ENCODE measurements around the gene COL26A1. TPM values are rescaled to one million over a fixed set of nuclear protein-coding genes. Genes with fewer than 3 reads are reported as not detected.

The COL26A1 gene
- total and polyA plus RNA-seq, 8 donors, result 0.20 to 0.55 (median 0.31) TPM; not detected in 5

GRCh38 chr7:101572156-101572555 lies 209.5 kb downstream of the COL26A1 start:
- Histone ChIP-seq H3K4me1 (no peaks in the 10 kb centered on the region), H3K27ac (no peak overlapping the region), H3K9me3 (peaks cover 0 to 24% (median 18%) of the 10 kb centered on the region in 4 donors), H3K36me3 (no peaks in the 10 kb centered on the region), H3K27me3 (no peaks in the 10 kb centered on the region), H3K4me3 (no peak overlapping the region)
- TF ChIP-seq POLR2A (IDR thresholded peaks at IDR 0.05) (no peak), POLR2AphosphoS5 (IDR thresholded peaks at IDR 0.05) (no peak), EP300 (IDR thresholded peaks at IDR 0.05) (no peak), CTCF (IDR thresholded peaks at IDR 0.05) (no peak)
- no peak for DNase-seq
- WGBS, 5 donors, result 94 to 98% (median 97%) methylated on average over 2 of the region's 2 CpGs
- intact Hi-C loops (cut with DNase I; ENCODE audit: low total_unique reads), result no loop called here

GRCh38 chr7:101575168-101575567 lies 212.5 kb downstream of the COL26A1 start:
- no peak for DNase-seq
- Histone ChIP-seq H3K9me3 (peaks cover 0 to 27% (median 18%) of the 10 kb centered on the region in 4 donors), H3K4me1 (no peaks in the 10 kb centered on the region), H3K27ac (no peak overlapping the region), H3K27me3 (no peaks in the 10 kb centered on the region), H3K36me3 (no peaks in the 10 kb centered on the region), H3K4me3 (no peak overlapping the region)
- intact Hi-C loops (cut with DNase I; ENCODE audit: low total_unique reads), result no loop called here
- 30 to 51% (median 31%) methylated on average over 2 of the region's 2 CpGs for WGBS, 5 donors
- TF ChIP-seq EP300 (IDR thresholded peaks at IDR 0.05) (no peak), POLR2AphosphoS5 (IDR thresholded peaks at IDR 0.05) (no peak), CTCF (IDR thresholded peaks at IDR 0.05) (no peak), POLR2A (IDR thresholded peaks at IDR 0.05) (no peak)

- Histone ChIP-seq H3K4me1 (no peaks in the 10 kb centered on the region), H3K36me3 (no peaks in the 10 kb centered on the region), H3K4me3 (no peak overlapping the region), H3K27me3 (no peaks in the 10 kb centered on the region), H3K9me3 (peaks cover 0 to 27% (median 18%) of the 10 kb centered on the region in 4 donors), H3K27ac (no peak overlapping the region)
- DNase-seq, result no peak
- TF ChIP-seq CTCF (IDR thresholded peaks at IDR 0.05) (no peak), EP300 (IDR thresholded peaks at IDR 0.05) (no peak), POLR2A (IDR thresholded peaks at IDR 0.05) (no peak), POLR2AphosphoS5 (IDR thresholded peaks at IDR 0.05) (no peak)
- intact Hi-C loops (cut with DNase I; ENCODE audit: low total_unique reads), result no loop called here
Measured at GRCh38 chr7:101575721-101576120, 213.0 kb downstream of the COL26A1 start.

- 80 to 99% (median 92%) methylated on average over 3 of the region's 3 CpGs for WGBS, 5 donors
- Histone ChIP-seq H3K9me3 (peaks cover 0 to 22% (median 13%) of the 10 kb centered on the region in 4 donors), H3K36me3 (no peaks in the 10 kb centered on the region), H3K27ac (no peak overlapping the region), H3K27me3 (no peaks in the 10 kb centered on the region), H3K4me1 (no peaks in the 10 kb centered on the region), H3K4me3 (no peak overlapping the region)
- DNase-seq, result no peak
- intact Hi-C loops (cut with DNase I; ENCODE audit: low total_unique reads), result no loop called here
- TF ChIP-seq POLR2AphosphoS5 (IDR thresholded peaks at IDR 0.05) (no peak), POLR2A (IDR thresholded peaks at IDR 0.05) (no peak), CTCF (IDR thresholded peaks at IDR 0.05) (no peak), EP300 (IDR thresholded peaks at IDR 0.05) (no peak)
Measured at GRCh38 chr7:101576998-101577397, 214.3 kb downstream of the COL26A1 start.

Data from stomach (tissue), 9 donors.